IPS-11a (cell line): ENCODE data around the gene ARMC3.
"Not testable (repeated sequence)": the region's sequence is repeated elsewhere in the genome, so short reads cannot be mapped to it uniquely, and the experiment has no call there.

Experiments used
- H3K4me3 ChIP-seq: one replicate; pipeline ENCODE4 v1.5.1; 2013; ENCODE audit warnings: low read depth, low read length, control low read depth

The ARMC3 gene

GRCh38 chr10:23046027-23046426 lies 118.2 kb downstream of the ARMC3 start:
- no peak overlapping the region for H3K4me3 ChIP-seq

- no peak overlapping the region for H3K4me3 ChIP-seq
Measured at GRCh38 chr10:23047201-23048050, 119.6 kb downstream of the ARMC3 start.

GRCh38 chr10:23048191-23048590 lies 120.3 kb downstream of the ARMC3 start:
- no peak overlapping the region for H3K4me3 ChIP-seq

- no peak overlapping the region for H3K4me3 ChIP-seq
Measured at GRCh38 chr10:23051278-23051677, 123.4 kb downstream of the ARMC3 start.

- H3K4me3 ChIP-seq, result no peak overlapping the region
Measured at GRCh38 chr10:23051855-23052331, 124.0 kb downstream of the ARMC3 start.

GRCh38 chr10:23053036-23053435 lies 125.2 kb downstream of the ARMC3 start:
- no peak overlapping the region for H3K4me3 ChIP-seq

GRCh38 chr10:23055424-23056185 lies 127.8 kb downstream of the ARMC3 start:
- no peak overlapping the region for H3K4me3 ChIP-seq

GRCh38 chr10:23056186-23056579 lies 128.3 kb downstream of the ARMC3 start:
- no peak overlapping the region for H3K4me3 ChIP-seq

GRCh38 chr10:23058366-23058765 lies 130.5 kb downstream of the ARMC3 start:
- no peak overlapping the region for H3K4me3 ChIP-seq

GRCh38 chr10:23060918-23061317 lies 133.1 kb downstream of the ARMC3 start:
- no peak overlapping the region for H3K4me3 ChIP-seq

GRCh38 chr10:23063045-23063972 lies 135.5 kb downstream of the ARMC3 start:
- no peak overlapping the region for H3K4me3 ChIP-seq

- no peak overlapping the region for H3K4me3 ChIP-seq
Measured at GRCh38 chr10:23063973-23064812, 136.3 kb downstream of the ARMC3 start.

GRCh38 chr10:23064813-23065114 lies 136.9 kb downstream of the ARMC3 start:
- H3K4me3 ChIP-seq, result not testable (repeated sequence)

- H3K4me3 ChIP-seq, result no peak overlapping the region
Measured at GRCh38 chr10:23065181-23065948, 137.5 kb downstream of the ARMC3 start.

- H3K4me3 ChIP-seq, result no peak overlapping the region
Measured at GRCh38 chr10:23067337-23067736, 139.5 kb downstream of the ARMC3 start.

GRCh38 chr10:23067939-23068775 lies 140.3 kb downstream of the ARMC3 start:
- H3K4me3 ChIP-seq, result no peak overlapping the region

- H3K4me3 ChIP-seq, result no peak overlapping the region
Measured at GRCh38 chr10:23069019-23069815, 141.4 kb downstream of the ARMC3 start.
